H1 (cell line): ENCODE results near the gene VWA2. TPM values are rescaled to one million over a fixed set of nuclear protein-coding genes. Genes with fewer than 3 reads are reported as not detected.

Source experiments
- CTCF ChIA-PET: fragments of 300-600 bp; sonication (Branson Sonifier 250); formaldehyde crosslinking; loops from one replicate; lab custom pipeline; 2021; ENCODE audit not compliant: partially characterized antibody; lab: Charles Lee
- POLR2A ChIA-PET: fragments of 300-600 bp; sonication (Branson Sonifier 250); formaldehyde crosslinking; loops from one replicate; lab custom pipeline; 2021; ENCODE audit warnings: inconsistent platforms; ENCODE audit not compliant: partially characterized antibody; lab: Charles Lee
- DNase-seq, 2 experiments: peaks; one replicate each; pipeline versions ENCODE4 v3.0.0 to v3.0.0-alpha.2; 2010 to 2022; ENCODE audit warnings: low spot score in 2 of 2, low read depth in 1 of 2, mixed read lengths in 1 of 2
- FAIRE-seq: peaks from 2 replicates; lab custom pipeline; 2011; peaks lifted over from hg19 to GRCh38; lab: Jason Lieb, UNC
- H2AFZ ChIP-seq: 2 replicates; pipeline ENCODE4 v1.8.1; 2012; ENCODE audit warnings: low read length, inconsistent platforms
- H2AK5ac ChIP-seq: 2 replicates; pipeline ENCODE4 v1.6.1; 2013; ENCODE audit warnings: low read depth, low read length
- H2BK120ac ChIP-seq: replicated peaks from 2 replicates; pipeline ENCODE3; 2013; ENCODE audit warnings: low read depth, low read length, inconsistent platforms
- H2BK12ac ChIP-seq: 2 replicates; pipeline ENCODE4 v1.6.1; 2013; ENCODE audit warnings: low read depth, low read length
- H2BK15ac ChIP-seq: 2 replicates; pipeline ENCODE4 v1.6.1; 2013; ENCODE audit warnings: low read length
- H2BK20ac ChIP-seq: 2 replicates; pipeline ENCODE4 v1.6.1; 2013; ENCODE audit warnings: low read length
- H2BK5ac ChIP-seq: 2 replicates; pipeline ENCODE4 v1.6.1; 2013; ENCODE audit warnings: low read depth, low read length
- H3K14ac ChIP-seq: 2 replicates; pipeline ENCODE4 v1.6.1; 2013; ENCODE audit warnings: inconsistent platforms; ENCODE audit not compliant: insufficient read length
- H3K18ac ChIP-seq: 2 replicates; pipeline ENCODE4 v1.6.1; 2013; ENCODE audit warnings: low read length; ENCODE audit errors: extremely low read depth
- H3K23ac ChIP-seq: 2 replicates; pipeline ENCODE4 v1.6.1; 2013; ENCODE audit warnings: inconsistent platforms; ENCODE audit not compliant: insufficient read length
- H3K23me2 ChIP-seq: 2 replicates; pipeline ENCODE4 v1.6.1; 2013; ENCODE audit warnings: low read depth, low read length
- H3K27ac ChIP-seq: 2 replicates; pipeline ENCODE4 v1.6.1; 2011; ENCODE audit warnings: low read depth, low read length, inconsistent platforms
- H3K27me3 ChIP-seq, 4 experiments: replicated peaks in 1 of 4; 1 replicate in 1 of 4; 2 replicates in 3 of 4; pipeline versions ENCODE4 v1.6.1 to v1.8.1; 2011 to 2013; ENCODE audit warnings: low read length in 3 of 4, mild to moderate bottlenecking in 3 of 4, inconsistent platforms in 2 of 4, mixed read lengths in 2 of 4, moderate library complexity in 1 of 4; ENCODE audit not compliant: control insufficient read depth in 3 of 4, insufficient read depth in 3 of 4; ENCODE audit errors: extremely low read depth in 1 of 4
- H3K36me3 ChIP-seq, 4 experiments: 2 replicates each; pipeline versions ENCODE4 v1.6.1 to v1.8.1; 2011 to 2013; ENCODE audit warnings: mild to moderate bottlenecking in 4 of 4, low read length in 3 of 4, moderate library complexity in 2 of 4, control low read depth in 1 of 4, inconsistent platforms in 1 of 4; ENCODE audit not compliant: insufficient read depth in 4 of 4, control insufficient read depth in 2 of 4
- H3K4ac ChIP-seq: replicated peaks from 2 replicates; pipeline ENCODE3; 2013; ENCODE audit warnings: low read length, low read depth, mixed read lengths, inconsistent platforms; ENCODE audit not compliant: insufficient read length
- H3K4me1 ChIP-seq, 4 experiments: replicated peaks in 1 of 4; 1 replicate in 1 of 4; 2 replicates in 3 of 4; pipeline versions ENCODE4 v1.6.1 to v1.8.1; 2011 to 2013; ENCODE audit warnings: low read length in 3 of 4, inconsistent platforms in 2 of 4, mixed read lengths in 1 of 4; ENCODE audit not compliant: insufficient read depth in 4 of 4, control insufficient read depth in 3 of 4
- H3K4me2 ChIP-seq, 2 experiments: 2 replicates each; pipeline versions ENCODE4 v1.6.1 to v1.8.1; 2011 to 2013; ENCODE audit warnings: low read depth in 2 of 2, low read length in 2 of 2, control low read depth in 1 of 2, inconsistent platforms in 1 of 2, mild to moderate bottlenecking in 1 of 2; ENCODE audit not compliant: insufficient read depth in 1 of 2
- H3K4me3 ChIP-seq, 4 experiments: fragments of 200-600, 300-600 bp in 1 of 4; sonication (generic), shearing (Covaris generic), sonication (Bioruptor Twin) in 1 of 4; 2 replicates each; pipeline versions ENCODE4 v1.5.1 to v1.8.1; 2011 to 2016; ENCODE audit warnings: low read length in 4 of 4, low read depth in 3 of 4, control low read depth in 2 of 4, inconsistent platforms in 2 of 4, mild to moderate bottlenecking in 2 of 4, mixed read lengths in 1 of 4, moderate library complexity in 1 of 4; ENCODE audit not compliant: insufficient read depth in 2 of 4; ENCODE audit errors: extremely low read depth in 1 of 4
- H3K56ac ChIP-seq: replicated peaks from 2 replicates; pipeline ENCODE3; 2013; ENCODE audit warnings: low read depth, mild to moderate bottlenecking, mixed read lengths, low read length, inconsistent platforms; ENCODE audit not compliant: insufficient read length
- H3K79me1 ChIP-seq: 2 replicates; pipeline ENCODE4 v1.6.1; 2013; ENCODE audit warnings: low read depth, low read length, control low read depth
- H3K79me2 ChIP-seq, 2 experiments: 2 replicates each; pipeline versions ENCODE4 v1.6.1 to v1.8.1; 2012 to 2013; ENCODE audit warnings: low read length in 2 of 2, mild to moderate bottlenecking in 2 of 2, inconsistent platforms in 1 of 2; ENCODE audit not compliant: insufficient read depth in 2 of 2, control insufficient read depth in 1 of 2
- H3K9ac ChIP-seq, 4 experiments: replicated peaks in 1 of 4; 1 replicate in 1 of 4; 2 replicates in 3 of 4; pipeline versions ENCODE4 v1.6.1 to v1.8.1; 2011 to 2013; ENCODE audit warnings: low read depth in 3 of 4, low read length in 3 of 4, control low read depth in 2 of 4, mild to moderate bottlenecking in 2 of 4, moderate library complexity in 2 of 4, inconsistent platforms in 1 of 4; ENCODE audit errors: extremely low read depth in 1 of 4
- H3K9me3 ChIP-seq, 2 experiments: 2 replicates each; pipeline versions ENCODE4 v1.6.1 to v1.8.1; 2012 to 2013; ENCODE audit warnings: mild to moderate bottlenecking in 2 of 2, moderate library complexity in 2 of 2, control low read depth in 1 of 2, inconsistent platforms in 1 of 2, low read depth in 1 of 2, low read length in 1 of 2, mixed read lengths in 1 of 2; ENCODE audit not compliant: insufficient read depth in 2 of 2
- H4K20me1 ChIP-seq, 2 experiments: replicated peaks in 1 of 2; 2 replicates each; pipeline versions ENCODE3 to v1.8.1; 2011 to 2013; ENCODE audit warnings: inconsistent platforms in 2 of 2, low read length in 2 of 2, mild to moderate bottlenecking in 1 of 2; ENCODE audit not compliant: insufficient read depth in 2 of 2, control insufficient read depth in 1 of 2
- H4K5ac ChIP-seq: 2 replicates; pipeline ENCODE4 v1.6.1; 2013; ENCODE audit warnings: low read length, low read depth, mixed read lengths, inconsistent platforms; ENCODE audit not compliant: insufficient read length
- H4K8ac ChIP-seq: 2 replicates; pipeline ENCODE4 v1.8.0; 2013; ENCODE audit warnings: mild to moderate bottlenecking, moderate library complexity, low read length, inconsistent platforms; ENCODE audit not compliant: insufficient read depth; ENCODE audit errors: extremely low read depth
- H4K91ac ChIP-seq: replicated peaks from 2 replicates; pipeline ENCODE3; 2013; ENCODE audit warnings: low read length, mixed read lengths, inconsistent platforms; ENCODE audit not compliant: insufficient read length
- ASH2L ChIP-seq: fragments of 200-600, 300-600 bp; sonication (generic); IDR thresholded peaks from one replicate; pipeline ENCODE4 v1.7.1; 2017; ENCODE audit warnings: low read length
- CBX5 ChIP-seq: fragments of 300-800, 300-1000 bp; sonication (generic); IDR thresholded peaks from 2 replicates; pipeline ENCODE4 v1.7.1; 2016; ENCODE audit warnings: antibody characterized with exemption, low read length, low read depth
- CEBPB ChIP-seq: IDR thresholded peaks from 2 replicates; pipeline ENCODE4 v1.6.1; 2012; ENCODE audit warnings: low read depth, low read length
- EZH2 ChIP-seq: fragments of 200-600 bp; sonication (generic); IDR thresholded peaks from 2 replicates; pipeline ENCODE4 v1.7.1; 2012; ENCODE audit warnings: low read depth, mild to moderate bottlenecking, moderate library complexity, low read length, inconsistent platforms; ENCODE audit not compliant: severe bottlenecking
- KDM4A ChIP-seq: IDR thresholded peaks from one replicate; pipeline ENCODE4 v1.7.1; 2012; ENCODE audit warnings: low read depth, mild to moderate bottlenecking, moderate library complexity, low read length, inconsistent platforms; ENCODE audit not compliant: severe bottlenecking
- MAX ChIP-seq: IDR thresholded peaks from 2 replicates; pipeline ENCODE4 v1.6.1; 2012; ENCODE audit warnings: inconsistent platforms
- RAD21 ChIP-seq, 2 experiments: IDR thresholded peaks in 1 of 2; conservative IDR thresholded peaks in 1 of 2; 2 replicates each; pipeline ENCODE4 v1.6.1; 2011; ENCODE audit warnings: low read depth in 2 of 2, low read length in 2 of 2, improper control_type of control experiment in 1 of 2, inconsistent platforms in 1 of 2, mild to moderate bottlenecking in 1 of 2, moderate library complexity in 1 of 2
- SIN3A ChIP-seq, 2 experiments: IDR thresholded peaks in 1 of 2; conservative IDR thresholded peaks in 1 of 2; 2 replicates each; pipeline ENCODE4 v1.6.1; 2011 to 2012; ENCODE audit warnings: low read length in 2 of 2, improper control_type of control experiment in 1 of 2, low read depth in 1 of 2, mild to moderate bottlenecking in 1 of 2
- WGBS, 2 experiments: shearing (Covaris generic) in 1 of 2; methylation state at CpG; one replicate each; pipeline versions ENCODE4 v1.1.6 to v1.1.7; 2013 to 2015; ENCODE audit warnings: low lambda C conversion rate in 2 of 2, mixed read lengths in 2 of 2, inconsistent platforms in 1 of 2, low coverage in 1 of 2, missing lambda C conversion rate in 1 of 2; ENCODE audit not compliant: insufficient replicate concordance in 2 of 2, insufficient coverage in 1 of 2, insufficient read length in 1 of 2; ENCODE audit errors: extremely low coverage in 1 of 2, missing lambda C conversion rate in 1 of 2; 5-methylcytosine and 5-hydroxymethylcytosine counted together
- polyA plus RNA-seq, 7 experiments: library from polyadenylated mRNA; depleted of rRNA in 3 of 7; stranded (reverse) in 5 of 7; unstranded in 2 of 7; fragments of >200 nt in 5 of 7; fragments of 200-250 nt in 2 of 7; gene quantifications; 1 replicate in 5 of 7; 2 replicates in 1 of 7; 4 replicates in 1 of 7; pipeline versions ENCODE4 v1.2.1 to v1.2.3, GENCODE V29; 2011 to 2013; ENCODE audit warnings: missing spikeins in 2 of 7, mixed read lengths in 2 of 7
- total RNA-seq: library from RNA; stranded (reverse); fragmentation: NEBNext Ultra II Directional; extraction: Animal tissue kit (Norgen Biotek cat#: 25700); gene quantifications from 2 replicates; pipeline ENCODE4 v1.2.1, GENCODE V29; 2021

The VWA2 gene
- total and polyA plus RNA-seq, 2 of the 8 experiments (the other 6 are each of a cell fraction or from before 2014, with no cell fraction given), result 2.8 to 2.9 TPM

GRCh38 chr10:114252092-114252491, 13.0 kb downstream of the VWA2 start:
- no peak overlapping the region for H2BK15ac ChIP-seq
- no peak overlapping the region for H3K56ac ChIP-seq
- no peak overlapping the region for H4K8ac ChIP-seq
- no peak overlapping the region for H3K23ac ChIP-seq
- no peak overlapping the region for H3K27ac ChIP-seq
- no peak overlapping the region for H2BK5ac ChIP-seq
- no peak overlapping the region for H4K5ac ChIP-seq
- POLR2A ChIA-PET, result no interaction called here
- H3K4ac ChIP-seq, result no peak overlapping the region
- no peak overlapping the region for H3K4me2 ChIP-seq
- no peak overlapping the region for H3K14ac ChIP-seq
- H3K4me1 ChIP-seq, result no peaks in the 10 kb centered on the region
- DNase-seq (no peak), FAIRE-seq (no peak)
- no peak overlapping the region for H2BK12ac ChIP-seq
- H3K9me3 ChIP-seq, result 0 out of 4 replicates have a peak, but pooled peaks cover 0 to 2% of the 10 kb centered on the region in 2 experiments
- no peak overlapping the region for H3K9ac ChIP-seq
- H3K36me3 ChIP-seq, result no peaks in the 10 kb centered on the region
- H2BK20ac ChIP-seq, result no peak overlapping the region
- WGBS, 2 experiments, result 83% methylated on average over 5 of the region's 5 CpGs; no CpG with 5 or more reads in 1 of the 2 experiments
- H4K20me1 ChIP-seq, result no peaks in the 10 kb centered on the region
- no peaks in the 10 kb centered on the region for H3K23me2 ChIP-seq
- H2BK120ac ChIP-seq, result no peak overlapping the region
- no peak for TF ChIP-seq KDM4A
- no peak for TF ChIP-seq CEBPB
- TF ChIP-seq SIN3A (conservative IDR thresholded peaks at IDR 0.05 in 1 of 2, IDR thresholded peaks at IDR 0.05 in 1 of 2; ENCODE audit: low read depth in 1 of 2, low read length in 2 of 2), result no peak
- no peak for TF ChIP-seq CBX5
- no peak for TF ChIP-seq ASH2L
- TF ChIP-seq RAD21 (IDR thresholded peaks at IDR 0.05 in 1 of 2, conservative IDR thresholded peaks at IDR 0.05 in 1 of 2; ENCODE audit: low read depth in 2 of 2, low read length in 2 of 2), result no peak
- no peak for TF ChIP-seq MAX
- TF ChIP-seq EZH2, result no peak
- TF ChIP-seq, all 59 proteins: peak for 0
- Histone ChIP-seq H3K79me2 (no peaks in the 10 kb centered on the region), H3K27me3 (no peaks in the 10 kb centered on the region), H2AK5ac (no peak overlapping the region), H2AFZ (no peak overlapping the region), H3K4me3 (no peak overlapping the region), H3K18ac (no peak overlapping the region), H3K79me1 (no peaks in the 10 kb centered on the region; the same call in 1 of the 2 replicates), H4K91ac (no peak overlapping the region)
- CTCF ChIA-PET, result interaction anchor here (1.0 kb wide), 1 partner anchor 136 kb away, joined by 3 read pairs; no protein-coding TSS in a partner anchor
